H1 (cell line): Measurements from ENCODE around the gene LDLRAD1. TPM values are rescaled to one million over a fixed set of nuclear protein-coding genes. Genes with fewer than 3 reads are reported as not detected.

Experiments
- EGR1 ChIP-seq: IDR thresholded peaks from 2 replicates; pipeline ENCODE4 v1.6.1; 2011; ENCODE audit warnings: low read depth, low read length, borderline replicate concordance
- EP300 ChIP-seq, 2 experiments: IDR thresholded peaks; 1 replicate in 1 of 2; 2 replicates in 1 of 2; pipeline ENCODE4 v1.6.1; 2011 to 2012; ENCODE audit warnings: low read depth in 2 of 2, low read length in 2 of 2, mild to moderate bottlenecking in 2 of 2, borderline replicate concordance in 1 of 2, inconsistent platforms in 1 of 2, moderate library complexity in 1 of 2
- HDAC6 ChIP-seq: IDR thresholded peaks from one replicate; pipeline ENCODE4 v1.7.1; 2012; ENCODE audit warnings: low read depth, mild to moderate bottlenecking, inconsistent platforms, low read length, moderate library complexity
- JUN ChIP-seq: IDR thresholded peaks from 2 replicates; pipeline ENCODE4 v1.6.1; 2011; ENCODE audit warnings: low read depth, mild to moderate bottlenecking, improper control_type of control experiment, low read length
- MAFK ChIP-seq: IDR thresholded peaks from 2 replicates; pipeline ENCODE4 v1.6.1; 2012; ENCODE audit warnings: low read depth, mild to moderate bottlenecking, improper control_type of control experiment, low read length
- NANOG ChIP-seq: IDR thresholded peaks from 2 replicates; pipeline ENCODE4 v1.6.1; 2011; ENCODE audit warnings: low read length, low read depth, mild to moderate bottlenecking, inconsistent platforms; ENCODE audit not compliant: insufficient read depth, poor library complexity, severe bottlenecking
- PHF8 ChIP-seq: fragments of 200-600 bp; sonication (generic); conservative IDR thresholded peaks from 2 replicates; pipeline ENCODE4 v1.7.1; 2012; ENCODE audit warnings: low read depth, mild to moderate bottlenecking, inconsistent platforms, low read length, moderate library complexity
- SIX5 ChIP-seq: IDR thresholded peaks from 2 replicates; pipeline ENCODE4 v1.6.1; 2011; ENCODE audit warnings: mild to moderate bottlenecking, low read depth, low read length
- TCF12 ChIP-seq: IDR thresholded peaks from 2 replicates; pipeline ENCODE4 v1.6.1; 2011; ENCODE audit warnings: low read depth, mild to moderate bottlenecking, low read length
- polyA plus RNA-seq, 7 experiments: library from polyadenylated mRNA; depleted of rRNA in 3 of 7; stranded (reverse) in 5 of 7; unstranded in 2 of 7; fragments of >200 nt in 5 of 7; fragments of 200-250 nt in 2 of 7; gene quantifications; 1 replicate in 5 of 7; 2 replicates in 1 of 7; 4 replicates in 1 of 7; pipeline versions ENCODE4 v1.2.1 to v1.2.3, GENCODE V29; 2011 to 2013; ENCODE audit warnings: missing spikeins in 2 of 7, mixed read lengths in 2 of 7
- total RNA-seq: library from RNA; stranded (reverse); fragmentation: NEBNext Ultra II Directional; extraction: Animal tissue kit (Norgen Biotek cat#: 25700); gene quantifications from 2 replicates; pipeline ENCODE4 v1.2.1, GENCODE V29; 2021
- TF ChIP-seq, protein P1 (sequence below): fragments of 300-600 bp; sonication (generic); IDR thresholded peaks from 2 replicates; pipeline ENCODE4 v1.7.1; 2012; ENCODE audit warnings: low read length, moderate library complexity, mild to moderate bottlenecking, inconsistent platforms; ENCODE audit not compliant: insufficient replicate concordance

The LDLRAD1 gene
- total and polyA plus RNA-seq, 2 of the 8 experiments (the other 6 are each of a cell fraction or from before 2014, with no cell fraction given) = not detected

DNA sequence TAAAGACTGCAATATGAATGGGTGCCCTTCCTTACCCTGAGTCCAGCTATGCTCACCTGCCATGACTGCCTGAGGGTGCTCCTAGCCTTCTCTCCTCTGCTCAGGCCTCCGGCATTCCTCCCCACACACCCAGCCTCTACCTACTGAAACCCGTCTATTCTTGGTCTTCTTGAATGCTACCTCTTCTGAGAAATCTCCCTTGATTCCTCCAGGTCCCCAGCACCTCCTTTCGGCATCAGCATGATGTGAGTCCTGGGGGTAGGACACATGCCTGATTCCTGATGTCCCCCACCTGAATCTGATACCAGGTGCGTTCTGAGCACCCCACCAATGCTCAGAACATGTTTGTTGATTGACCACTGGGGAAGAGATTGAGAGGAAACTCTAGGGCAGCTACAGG lies 8.6 kb downstream of the LDLRAD1 start (continued):
- TF ChIP-seq, protein P1, sequence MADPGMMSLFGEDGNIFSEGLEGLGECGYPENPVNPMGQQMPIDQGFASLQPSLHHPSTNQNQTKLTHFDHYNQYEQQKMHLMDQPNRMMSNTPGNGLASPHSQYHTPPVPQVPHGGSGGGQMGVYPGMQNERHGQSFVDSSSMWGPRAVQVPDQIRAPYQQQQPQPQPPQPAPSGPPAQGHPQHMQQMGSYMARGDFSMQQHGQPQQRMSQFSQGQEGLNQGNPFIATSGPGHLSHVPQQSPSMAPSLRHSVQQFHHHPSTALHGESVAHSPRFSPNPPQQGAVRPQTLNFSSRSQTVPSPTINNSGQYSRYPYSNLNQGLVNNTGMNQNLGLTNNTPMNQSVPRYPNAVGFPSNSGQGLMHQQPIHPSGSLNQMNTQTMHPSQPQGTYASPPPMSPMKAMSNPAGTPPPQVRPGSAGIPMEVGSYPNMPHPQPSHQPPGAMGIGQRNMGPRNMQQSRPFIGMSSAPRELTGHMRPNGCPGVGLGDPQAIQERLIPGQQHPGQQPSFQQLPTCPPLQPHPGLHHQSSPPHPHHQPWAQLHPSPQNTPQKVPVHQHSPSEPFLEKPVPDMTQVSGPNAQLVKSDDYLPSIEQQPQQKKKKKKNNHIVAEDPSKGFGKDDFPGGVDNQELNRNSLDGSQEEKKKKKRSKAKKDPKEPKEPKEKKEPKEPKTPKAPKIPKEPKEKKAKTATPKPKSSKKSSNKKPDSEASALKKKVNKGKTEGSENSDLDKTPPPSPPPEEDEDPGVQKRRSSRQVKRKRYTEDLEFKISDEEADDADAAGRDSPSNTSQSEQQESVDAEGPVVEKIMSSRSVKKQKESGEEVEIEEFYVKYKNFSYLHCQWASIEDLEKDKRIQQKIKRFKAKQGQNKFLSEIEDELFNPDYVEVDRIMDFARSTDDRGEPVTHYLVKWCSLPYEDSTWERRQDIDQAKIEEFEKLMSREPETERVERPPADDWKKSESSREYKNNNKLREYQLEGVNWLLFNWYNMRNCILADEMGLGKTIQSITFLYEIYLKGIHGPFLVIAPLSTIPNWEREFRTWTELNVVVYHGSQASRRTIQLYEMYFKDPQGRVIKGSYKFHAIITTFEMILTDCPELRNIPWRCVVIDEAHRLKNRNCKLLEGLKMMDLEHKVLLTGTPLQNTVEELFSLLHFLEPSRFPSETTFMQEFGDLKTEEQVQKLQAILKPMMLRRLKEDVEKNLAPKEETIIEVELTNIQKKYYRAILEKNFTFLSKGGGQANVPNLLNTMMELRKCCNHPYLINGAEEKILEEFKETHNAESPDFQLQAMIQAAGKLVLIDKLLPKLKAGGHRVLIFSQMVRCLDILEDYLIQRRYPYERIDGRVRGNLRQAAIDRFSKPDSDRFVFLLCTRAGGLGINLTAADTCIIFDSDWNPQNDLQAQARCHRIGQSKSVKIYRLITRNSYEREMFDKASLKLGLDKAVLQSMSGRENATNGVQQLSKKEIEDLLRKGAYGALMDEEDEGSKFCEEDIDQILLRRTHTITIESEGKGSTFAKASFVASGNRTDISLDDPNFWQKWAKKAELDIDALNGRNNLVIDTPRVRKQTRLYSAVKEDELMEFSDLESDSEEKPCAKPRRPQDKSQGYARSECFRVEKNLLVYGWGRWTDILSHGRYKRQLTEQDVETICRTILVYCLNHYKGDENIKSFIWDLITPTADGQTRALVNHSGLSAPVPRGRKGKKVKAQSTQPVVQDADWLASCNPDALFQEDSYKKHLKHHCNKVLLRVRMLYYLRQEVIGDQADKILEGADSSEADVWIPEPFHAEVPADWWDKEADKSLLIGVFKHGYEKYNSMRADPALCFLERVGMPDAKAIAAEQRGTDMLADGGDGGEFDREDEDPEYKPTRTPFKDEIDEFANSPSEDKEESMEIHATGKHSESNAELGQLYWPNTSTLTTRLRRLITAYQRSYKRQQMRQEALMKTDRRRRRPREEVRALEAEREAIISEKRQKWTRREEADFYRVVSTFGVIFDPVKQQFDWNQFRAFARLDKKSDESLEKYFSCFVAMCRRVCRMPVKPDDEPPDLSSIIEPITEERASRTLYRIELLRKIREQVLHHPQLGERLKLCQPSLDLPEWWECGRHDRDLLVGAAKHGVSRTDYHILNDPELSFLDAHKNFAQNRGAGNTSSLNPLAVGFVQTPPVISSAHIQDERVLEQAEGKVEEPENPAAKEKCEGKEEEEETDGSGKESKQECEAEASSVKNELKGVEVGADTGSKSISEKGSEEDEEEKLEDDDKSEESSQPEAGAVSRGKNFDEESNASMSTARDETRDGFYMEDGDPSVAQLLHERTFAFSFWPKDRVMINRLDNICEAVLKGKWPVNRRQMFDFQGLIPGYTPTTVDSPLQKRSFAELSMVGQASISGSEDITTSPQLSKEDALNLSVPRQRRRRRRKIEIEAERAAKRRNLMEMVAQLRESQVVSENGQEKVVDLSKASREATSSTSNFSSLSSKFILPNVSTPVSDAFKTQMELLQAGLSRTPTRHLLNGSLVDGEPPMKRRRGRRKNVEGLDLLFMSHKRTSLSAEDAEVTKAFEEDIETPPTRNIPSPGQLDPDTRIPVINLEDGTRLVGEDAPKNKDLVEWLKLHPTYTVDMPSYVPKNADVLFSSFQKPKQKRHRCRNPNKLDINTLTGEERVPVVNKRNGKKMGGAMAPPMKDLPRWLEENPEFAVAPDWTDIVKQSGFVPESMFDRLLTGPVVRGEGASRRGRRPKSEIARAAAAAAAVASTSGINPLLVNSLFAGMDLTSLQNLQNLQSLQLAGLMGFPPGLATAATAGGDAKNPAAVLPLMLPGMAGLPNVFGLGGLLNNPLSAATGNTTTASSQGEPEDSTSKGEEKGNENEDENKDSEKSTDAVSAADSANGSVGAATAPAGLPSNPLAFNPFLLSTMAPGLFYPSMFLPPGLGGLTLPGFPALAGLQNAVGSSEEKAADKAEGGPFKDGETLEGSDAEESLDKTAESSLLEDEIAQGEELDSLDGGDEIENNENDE = no peak
- TF ChIP-seq HDAC6 = no peak
- TF ChIP-seq EGR1 = no peak
- no peak for TF ChIP-seq PHF8
- no peak for TF ChIP-seq SIX5
- no peak for TF ChIP-seq TCF12
- TF ChIP-seq EP300 (IDR thresholded peaks at IDR 0.05; ENCODE audit: borderline replicate concordance in 1 of 2, low read depth in 2 of 2, low read length in 2 of 2) = no peak
- TF ChIP-seq NANOG = no peak
- no peak for TF ChIP-seq MAFK
- TF ChIP-seq JUN = no peak
- TF ChIP-seq, all 59 proteins: peak for 0
